Left lobe of liver (tissue), 2 donors: Measurements from ENCODE around the gene PDYN. TPM values are rescaled to one million over a fixed set of nuclear protein-coding genes. Genes with fewer than 3 reads are reported as not detected.

ENCODE experiments used
- ATAC-seq: fragments of 200-7000 bp; cut with Tn5 transposase; one replicate; pipeline ENCODE4 v1.9.1; 2020; ENCODE audit warnings: mild to moderate bottlenecking, moderate library complexity
- DNase-seq: peaks from one replicate; pipeline ENCODE4 v3.0.0-alpha.2; 2020; ENCODE audit warnings: low spot score
- total RNA-seq: library from RNA; stranded (reverse); gene quantifications from one replicate; pipeline ENCODE4 v1.2.1, GENCODE V29; 2021
- donor health status: DM: no; HTN: no; CAD: no; lungs with moderate emphysema.
- donor health status: DM: no; HTN: yes; CAD: no.

The PDYN gene
- total RNA-seq, 1 donor from 2014 or later: not detected

- peak; percentile 68 for ATAC-seq
- peak; percentile 93 for DNase-seq
Observed at GRCh38 chr20:1935696-1936366, 58.0 kb downstream of the PDYN start.

GRCh38 chr20:1934721-1935573 lies 58.9 kb downstream of the PDYN start:
- no peak for ATAC-seq

GRCh38 chr20:1934156-1934555 lies 59.7 kb downstream of the PDYN start:
- ATAC-seq: no peak
- no peak for DNase-seq

More at GRCh38 chr20:1934721-1935573, 58.9 kb downstream of the PDYN start:
- DNase-seq: no peak

- ATAC-seq (peak; percentile 40), DNase-seq (peak; percentile 60)
Observed at GRCh38 chr20:1933465-1933870, 60.4 kb downstream of the PDYN start.

GRCh38 chr20:1932971-1933370 lies 60.9 kb downstream of the PDYN start:
- no peak for ATAC-seq
- DNase-seq: no peak

DNA sequence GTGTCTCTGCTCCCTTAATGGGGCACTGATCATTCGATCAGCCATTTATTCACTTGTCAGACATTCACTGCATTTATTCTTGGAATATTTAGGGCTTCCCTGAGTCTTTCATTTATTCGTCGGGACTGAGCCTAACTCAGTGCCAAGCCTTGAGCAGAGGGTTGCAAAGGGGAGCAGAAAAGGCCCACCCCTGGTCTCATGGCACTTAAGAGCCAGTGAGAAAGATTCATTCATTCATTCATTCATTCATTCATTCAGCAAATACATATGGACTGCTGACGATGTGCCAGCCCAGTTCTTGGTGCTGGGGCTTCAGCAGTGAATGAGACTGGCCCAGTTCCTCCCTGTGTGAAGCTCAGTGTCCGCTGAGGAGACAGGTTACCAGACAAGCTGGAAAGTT lies 62.0 kb downstream of the PDYN start:
- no peak for ATAC-seq
- no peak for DNase-seq

DNA sequence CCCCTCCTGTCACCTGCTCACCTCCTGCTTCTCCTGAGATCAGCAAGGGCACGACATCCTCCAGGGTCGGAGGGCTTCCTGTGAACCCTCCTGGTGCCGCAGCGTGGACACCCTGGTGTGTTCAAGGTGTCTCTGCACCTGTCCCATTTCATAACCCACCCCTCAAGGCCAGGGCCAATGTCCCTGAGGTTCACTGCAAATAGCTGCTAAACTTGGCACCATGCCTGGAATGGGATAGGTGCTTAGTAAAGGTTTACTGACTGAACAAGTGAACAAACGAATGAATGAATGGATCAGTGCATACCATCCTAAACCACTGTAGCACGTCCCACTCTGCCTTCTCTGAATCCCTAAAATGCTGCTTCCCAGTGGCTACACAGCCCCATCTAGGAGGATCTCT lies 63.7 kb downstream of the PDYN start:
- peak; percentile 41 for ATAC-seq
- DNase-seq: peak; percentile 57

DNA sequence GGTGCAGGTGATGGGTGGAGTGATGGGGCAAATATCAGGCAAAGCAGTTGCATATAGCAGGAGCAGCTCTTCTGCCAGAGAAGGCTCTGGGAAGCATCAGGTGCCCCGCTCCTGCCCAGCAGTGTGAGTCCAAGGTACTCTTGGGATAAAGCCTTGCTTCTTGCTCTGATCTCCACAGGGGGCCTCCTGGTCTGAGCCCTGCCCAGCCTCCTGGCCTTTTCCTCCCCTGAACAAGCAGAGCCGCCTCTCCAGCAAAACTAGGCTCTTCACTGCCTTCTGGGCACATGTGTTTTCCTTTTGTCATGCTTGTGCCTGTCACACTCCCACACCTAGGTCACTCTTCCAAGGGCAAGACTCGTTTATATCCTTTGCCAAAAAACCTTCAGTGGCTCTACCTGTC lies 64.4 kb downstream of the PDYN start:
- ATAC-seq (peak; percentile 7), DNase-seq (no peak)

DNA sequence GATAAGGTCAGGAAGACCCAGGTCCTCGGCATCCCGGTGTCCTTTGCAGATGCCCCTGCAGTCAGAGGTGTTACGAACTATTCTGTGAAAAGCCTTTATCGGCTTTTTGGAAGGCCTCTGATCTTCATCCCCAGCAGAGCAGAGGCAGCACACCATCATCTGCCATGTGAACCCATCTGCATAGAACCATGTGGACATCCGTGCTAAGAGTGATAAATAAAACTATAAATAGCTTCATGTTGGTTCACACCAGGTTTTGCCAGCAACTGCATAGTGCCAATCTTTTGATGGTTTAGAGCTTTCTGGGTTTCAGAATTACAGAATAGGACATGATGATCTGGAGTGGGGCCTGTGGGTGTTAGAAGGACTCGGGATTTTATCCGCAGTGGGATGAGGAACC lies 65.1 kb downstream of the PDYN start:
- DNase-seq (no peak), ATAC-seq (no peak)

Other genes with a start within 250 kb of the PDYN start
- gene SIRPA, start 98.7 kb downstream of the PDYN start, total RNA-seq: 35.9 TPM
- gene STK35, start 107.8 kb upstream of the PDYN start, total RNA-seq: 10.1 TPM